ENCODE measurements around the gene AFAP1L2.

DNA sequence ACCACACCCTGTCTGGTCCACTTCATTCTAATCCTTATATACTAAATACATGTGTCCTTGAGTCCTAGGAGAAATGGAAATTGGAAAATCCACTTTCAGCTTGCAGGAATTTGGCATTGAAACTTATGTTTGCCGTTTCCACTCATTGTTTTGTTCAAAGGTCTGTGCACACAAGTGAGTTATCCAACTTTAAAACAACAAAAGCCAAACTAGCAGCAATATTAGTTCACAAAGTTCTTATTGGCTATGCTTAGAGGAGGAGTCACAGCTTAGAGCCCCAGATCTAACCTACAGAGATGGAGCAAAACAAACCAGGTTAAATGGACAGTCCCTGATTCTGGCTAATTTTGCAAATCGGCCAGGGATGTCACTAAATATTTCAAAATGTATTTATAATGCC lies 44.6 kb upstream of the AFAP1L2 start:
- no peak for TF ChIP-seq POLR2A (IDR thresholded peaks at IDR 0.05)
- TF ChIP-seq CTCF (IDR thresholded peaks at IDR 0.05), result no peak
- TF ChIP-seq EP300 (IDR thresholded peaks at IDR 0.05), result no peak
- TF ChIP-seq POLR2AphosphoS5 (IDR thresholded peaks at IDR 0.05), result no peak
